ENCODE results near the gene ZNF268. TPM values are rescaled to one million over a fixed set of nuclear protein-coding genes. Genes with fewer than 3 reads are reported as not detected.

Gene ZNF268
- total and polyA plus RNA-seq, 2 of the 13 experiments (the other 11 are each of a cell fraction or from before 2014, with no cell fraction given): 7.6 to 31.3 TPM

DNA sequence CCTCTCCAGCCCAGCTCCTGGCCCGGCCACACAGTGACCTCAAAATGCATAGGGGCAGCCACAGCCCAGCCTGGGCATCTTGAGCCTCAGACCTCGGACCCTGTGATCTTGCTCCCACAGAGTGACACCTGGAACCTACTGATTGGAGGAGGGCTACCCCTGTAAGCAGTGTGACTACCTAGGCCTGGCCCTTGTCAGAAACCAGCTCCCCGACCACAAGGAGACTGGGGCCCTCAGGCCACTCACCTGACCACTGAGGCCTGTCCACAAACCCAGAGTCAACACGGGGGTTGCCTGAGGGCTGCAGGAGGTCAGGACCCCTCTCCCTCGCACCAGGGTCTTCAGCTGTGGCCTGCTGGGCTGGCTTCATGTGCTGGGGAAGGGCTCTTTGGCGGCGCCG lies 45.4 kb downstream of the ZNF268 start:
- H3K27me3 ChIP-seq (ENCODE audit: control insufficient read depth in 1 of 2, insufficient read depth in 2 of 2, low read length in 2 of 2): no peaks in the 10 kb centered on the region
- no peak for DNase-seq (ENCODE audit: low spot score)
- H3K4me3 ChIP-seq (replicated peaks in 1 of 3; ENCODE audit: insufficient read depth in 1 of 3, low read depth in 2 of 3, low read length in 3 of 3): no peak overlapping the region
- peaks cover 90% of the 10 kb centered on the region for H3K9me3 ChIP-seq (ENCODE audit: low read length)
- ChIA-PET CTCF (ENCODE audit: low intra/inter-chr PET ratio, low total read pairs) (no interaction called here), POLR2A (no interaction called here)
- no peak for FAIRE-seq
- no peaks in the 10 kb centered on the region for H3K79me2 ChIP-seq (ENCODE audit: insufficient read depth, low read length)
- no peak overlapping the region for H3K9ac ChIP-seq (ENCODE audit: insufficient read depth, low read depth, low read length)
- TF ChIP-seq NFE2 (CRISPR knock-in tag; IDR thresholded peaks at IDR 0.05) (no peak), MXD4 (CRISPR knock-in tag; IDR thresholded peaks at IDR 0.05) (no peak), ZNF569 (CRISPR knock-in tag; IDR thresholded peaks at IDR 0.05; ENCODE audit: borderline replicate concordance) (no peak), ZNF883 (CRISPR knock-in tag; IDR thresholded peaks at IDR 0.05; ENCODE audit: not compliant biosample characterization) (no peak), NCOA2 (CRISPR knock-in tag; IDR thresholded peaks at IDR 0.05) (no peak), ZNF337 (CRISPR knock-in tag; IDR thresholded peaks at IDR 0.05; ENCODE audit: borderline replicate concordance, low read depth) (no peak), KMT2A (CRISPR knock-in tag; IDR thresholded peaks at IDR 0.05) (no peak), KLF11 (CRISPR knock-in tag; IDR thresholded peaks at IDR 0.05) (no peak), CBX2 (IDR thresholded peaks at IDR 0.05; ENCODE audit: low read depth, low read length) (no peak), CBX2 (CRISPR knock-in tag; IDR thresholded peaks at IDR 0.05; ENCODE audit: low read depth) (no peak), ZNF557 (CRISPR knock-in tag; IDR thresholded peaks at IDR 0.05) (no peak), RCOR2 (CRISPR knock-in tag; IDR thresholded peaks at IDR 0.05) (no peak)
- TF ChIP-seq, protein P1, sequence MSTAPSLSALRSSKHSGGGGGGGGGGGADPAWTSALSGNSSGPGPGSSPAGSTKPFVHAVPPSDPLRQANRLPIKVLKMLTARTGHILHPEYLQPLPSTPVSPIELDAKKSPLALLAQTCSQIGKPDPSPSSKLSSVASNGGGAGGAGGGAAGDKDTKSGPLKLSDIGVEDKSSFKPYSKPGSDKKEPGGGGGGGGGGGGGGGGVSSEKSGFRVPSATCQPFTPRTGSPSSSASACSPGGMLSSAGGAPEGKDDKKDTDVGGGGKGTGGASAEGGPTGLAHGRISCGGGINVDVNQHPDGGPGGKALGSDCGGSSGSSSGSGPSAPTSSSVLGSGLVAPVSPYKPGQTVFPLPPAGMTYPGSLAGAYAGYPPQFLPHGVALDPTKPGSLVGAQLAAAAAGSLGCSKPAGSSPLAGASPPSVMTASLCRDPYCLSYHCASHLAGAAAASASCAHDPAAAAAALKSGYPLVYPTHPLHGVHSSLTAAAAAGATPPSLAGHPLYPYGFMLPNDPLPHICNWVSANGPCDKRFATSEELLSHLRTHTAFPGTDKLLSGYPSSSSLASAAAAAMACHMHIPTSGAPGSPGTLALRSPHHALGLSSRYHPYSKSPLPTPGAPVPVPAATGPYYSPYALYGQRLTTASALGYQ (CRISPR knock-in tag; IDR thresholded peaks at IDR 0.05): no peak
- TF ChIP-seq, protein P2, sequence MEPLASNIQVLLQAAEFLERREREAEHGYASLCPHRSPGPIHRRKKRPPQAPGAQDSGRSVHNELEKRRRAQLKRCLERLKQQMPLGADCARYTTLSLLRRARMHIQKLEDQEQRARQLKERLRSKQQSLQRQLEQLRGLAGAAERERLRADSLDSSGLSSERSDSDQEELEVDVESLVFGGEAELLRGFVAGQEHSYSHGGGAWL (CRISPR knock-in tag; IDR thresholded peaks at IDR 0.05): no peak
- TF ChIP-seq, protein P3, sequence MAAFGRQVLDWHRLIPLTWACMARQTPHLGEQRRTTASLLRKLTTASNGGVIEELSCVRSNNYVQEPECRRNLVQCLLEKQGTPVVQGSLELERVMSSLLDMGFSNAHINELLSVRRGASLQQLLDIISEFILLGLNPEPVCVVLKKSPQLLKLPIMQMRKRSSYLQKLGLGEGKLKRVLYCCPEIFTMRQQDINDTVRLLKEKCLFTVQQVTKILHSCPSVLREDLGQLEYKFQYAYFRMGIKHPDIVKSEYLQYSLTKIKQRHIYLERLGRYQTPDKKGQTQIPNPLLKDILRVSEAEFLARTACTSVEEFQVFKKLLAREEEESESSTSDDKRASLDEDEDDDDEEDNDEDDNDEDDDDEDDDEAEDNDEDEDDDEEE (CRISPR knock-in tag; IDR thresholded peaks at IDR 0.05): no peak
- TF ChIP-seq, protein P4, sequence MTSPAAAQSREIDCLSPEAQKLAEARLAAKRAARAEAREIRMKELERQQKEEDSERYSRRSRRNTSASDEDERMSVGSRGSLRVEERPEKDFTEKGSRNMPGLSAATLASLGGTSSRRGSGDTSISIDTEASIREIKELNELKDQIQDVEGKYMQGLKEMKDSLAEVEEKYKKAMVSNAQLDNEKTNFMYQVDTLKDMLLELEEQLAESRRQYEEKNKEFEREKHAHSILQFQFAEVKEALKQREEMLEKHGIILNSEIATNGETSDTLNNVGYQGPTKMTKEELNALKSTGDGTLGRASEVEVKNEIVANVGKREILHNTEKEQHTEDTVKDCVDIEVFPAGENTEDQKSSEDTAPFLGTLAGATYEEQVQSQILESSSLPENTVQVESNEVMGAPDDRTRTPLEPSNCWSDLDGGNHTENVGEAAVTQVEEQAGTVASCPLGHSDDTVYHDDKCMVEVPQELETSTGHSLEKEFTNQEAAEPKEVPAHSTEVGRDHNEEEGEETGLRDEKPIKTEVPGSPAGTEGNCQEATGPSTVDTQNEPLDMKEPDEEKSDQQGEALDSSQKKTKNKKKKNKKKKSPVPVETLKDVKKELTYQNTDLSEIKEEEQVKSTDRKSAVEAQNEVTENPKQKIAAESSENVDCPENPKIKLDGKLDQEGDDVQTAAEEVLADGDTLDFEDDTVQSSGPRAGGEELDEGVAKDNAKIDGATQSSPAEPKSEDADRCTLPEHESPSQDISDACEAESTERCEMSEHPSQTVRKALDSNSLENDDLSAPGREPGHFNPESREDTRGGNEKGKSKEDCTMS (CRISPR knock-in tag; conservative IDR thresholded peaks at IDR 0.05): no peak
- in situ Hi-C loops (cut with HindIII; ENCODE audit: extremely low pct_ligation_motif_present, low pct_unique_long_range_greater_than_20kb) (no loop called here), intact Hi-C loops (cut with micrococcal nuclease; ENCODE audit: unreplicated experiment) (no loop called here)
- no peaks in the 10 kb centered on the region for H4K20me1 ChIP-seq (ENCODE audit: insufficient read depth, low read length)
- no peak for ATAC-seq
- no TSS peak for BruUV-seq (replicated peaks)
- WGBS (ENCODE audit: low lambda C conversion rate): 18% methylated on average over 4 of the region's 8 CpGs
- H3K4me1 ChIP-seq (ENCODE audit: insufficient read depth, low read length): no peaks in the 10 kb centered on the region
- H3K36me3 ChIP-seq (replicated peaks in 1 of 2; ENCODE audit: control insufficient read depth in 1 of 2, insufficient read depth in 2 of 2, low read length in 2 of 2): no peaks in the 10 kb centered on the region
- H3K27ac ChIP-seq (ENCODE audit: extremely low read length, insufficient read depth, low read length): no peak overlapping the region
- H2AFZ ChIP-seq (ENCODE audit: low read length): no peak overlapping the region
- no peak overlapping the region for H3K4me2 ChIP-seq (ENCODE audit: low read depth, low read length)

Data from HepG2 (cell line).